CD4-positive, alpha-beta T cell treated with Interleukin-17A for 1 hour (primary cell): ENCODE data around the gene POLR3A.

Source experiments
- DNase-seq: peaks from one replicate; pipeline ENCODE4 v3.0.0-alpha.2; 2020

The POLR3A gene

GRCh38 chr10:77974396-77975074, 54.8 kb downstream of the POLR3A start:
- DNase-seq: peak; percentile 1

GRCh38 chr10:77973276-77973675, 56.0 kb downstream of the POLR3A start:
- no peak for DNase-seq

GRCh38 chr10:77972148-77972547, 57.2 kb downstream of the POLR3A start:
- DNase-seq: no peak

- DNase-seq: no peak
Observed at GRCh38 chr10:77971804-77972144, 57.5 kb downstream of the POLR3A start.

- DNase-seq: peak; percentile 8
Observed at GRCh38 chr10:77970869-77971803, 58.2 kb downstream of the POLR3A start.

GRCh38 chr10:77969114-77969513, 60.2 kb downstream of the POLR3A start:
- no peak for DNase-seq

GRCh38 chr10:77967611-77968022, 61.7 kb downstream of the POLR3A start:
- DNase-seq: no peak

- DNase-seq: no peak
Observed at GRCh38 chr10:77965294-77965693, 64.0 kb downstream of the POLR3A start.

- no peak for DNase-seq
Observed at GRCh38 chr10:77964811-77965210, 64.5 kb downstream of the POLR3A start.

GRCh38 chr10:77963901-77964300, 65.4 kb downstream of the POLR3A start:
- DNase-seq: no peak

GRCh38 chr10:77962350-77963146, 66.8 kb downstream of the POLR3A start:
- DNase-seq: no peak

- no peak for DNase-seq
Observed at GRCh38 chr10:77961668-77962067, 67.6 kb downstream of the POLR3A start.

GRCh38 chr10:77960829-77961329, 68.4 kb downstream of the POLR3A start:
- no peak for DNase-seq

GRCh38 chr10:77959887-77960455, 69.3 kb downstream of the POLR3A start:
- no peak for DNase-seq

- DNase-seq: no peak
Observed at GRCh38 chr10:77959384-77959783, 69.9 kb downstream of the POLR3A start.

GRCh38 chr10:77955136-77955535, 74.2 kb downstream of the POLR3A start:
- no peak for DNase-seq

GRCh38 chr10:77949167-77949566, 80.1 kb downstream of the POLR3A start:
- no peak for DNase-seq

- no peak for DNase-seq
Observed at GRCh38 chr10:77946084-77946483, 83.2 kb downstream of the POLR3A start.

GRCh38 chr10:77944519-77944918, 84.8 kb downstream of the POLR3A start:
- DNase-seq: no peak

GRCh38 chr10:77943121-77943901, 86.0 kb downstream of the POLR3A start:
- no peak for DNase-seq

- no peak for DNase-seq
Observed at GRCh38 chr10:77941790-77942189, 87.5 kb downstream of the POLR3A start.

GRCh38 chr10:77940627-77941026, 88.7 kb downstream of the POLR3A start:
- no peak for DNase-seq
